Left renal cortex interstitium (tissue), 4 donors: ENCODE measurements around the gene CITED4. TPM values are rescaled to one million over a fixed set of nuclear protein-coding genes. Genes with fewer than 3 reads are reported as not detected.

ENCODE experiments used
- DNase-seq, 4 donors: peaks; one replicate each; pipeline ENCODE4 v3.0.0-alpha.2; 2013; ENCODE audit warnings: low read depth in 4 of 4, low spot score in 2 of 4, missing footprints in 1 of 4
- polyA plus RNA-seq, 4 donors: library from polyadenylated mRNA; unstranded; fragments of 120-200 nt; gene quantifications; one replicate each; pipeline ENCODE4 v1.2.1, GENCODE V29; 2013; ENCODE audit not compliant: insufficient read length in 4 of 4

CITED4 gene
- polyA plus RNA-seq, 4 donors, result 3.4 to 7.7 (median 5.6) TPM

DNA sequence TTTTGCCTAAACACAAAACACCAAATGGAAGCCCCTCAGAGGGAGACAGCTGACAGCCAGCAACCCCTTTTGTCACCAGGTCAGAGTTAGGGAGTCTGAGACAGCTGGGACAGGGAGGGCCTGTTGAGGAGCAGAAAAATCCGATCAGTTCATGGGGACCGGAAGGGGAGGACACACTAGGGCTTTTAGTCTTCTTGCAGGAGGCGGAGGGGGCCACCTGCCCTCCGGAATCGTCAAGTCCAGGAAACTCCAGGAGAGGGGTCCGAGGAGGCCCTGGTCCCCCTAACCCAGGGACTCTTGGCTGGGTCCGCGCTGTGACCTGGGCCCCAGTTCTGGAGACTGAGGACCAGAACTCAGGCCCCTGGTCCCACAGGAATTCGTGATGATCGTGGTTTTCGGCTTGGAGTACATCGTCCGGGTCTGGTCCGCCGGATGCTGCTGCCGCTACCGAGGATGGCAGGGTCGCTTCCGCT, 44.3 kb downstream of the CITED4 start:
- DNase-seq, result no peak

DNA sequence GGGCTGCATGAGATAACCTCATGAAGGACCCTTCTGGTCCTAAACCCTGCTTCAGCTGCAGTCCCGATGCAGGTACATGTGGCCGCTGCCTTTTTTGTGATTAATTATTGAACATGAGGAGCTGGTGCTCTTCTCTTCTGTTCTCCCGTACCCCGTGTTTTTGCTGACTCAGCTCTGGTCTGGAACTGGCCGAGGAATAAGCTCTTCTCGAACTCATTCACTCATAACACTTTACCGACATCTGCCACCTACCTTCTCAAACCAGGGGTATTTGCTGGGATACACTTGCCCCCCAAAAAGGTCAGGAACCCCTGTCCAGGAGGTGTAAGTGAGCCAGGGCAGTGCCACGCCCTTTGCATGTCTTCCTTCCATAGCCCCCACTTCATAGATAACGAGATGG, 46.7 kb downstream of the CITED4 start:
- DNase-seq, result no peak

Other genes with a start within 250 kb of the CITED4 start
- 1 to 10 TPM; 1.4 to 1.8 (median 1.7) TPM for gene RIMS3, start 196.7 kb downstream of the CITED4 start, polyA plus RNA-seq
- 100 to 1,000 TPM in 2 of 4 donors, 10 to 100 TPM in 2; 89.7 to 121 (median 98.4) TPM for gene NFYC, start 170.7 kb downstream of the CITED4 start, polyA plus RNA-seq
- 1 to 10 TPM; 1.2 to 3.1 (median 2.0) TPM for gene KCNQ4, start 78.6 kb downstream of the CITED4 start, polyA plus RNA-seq
- gene CTPS1, start 117.3 kb upstream of the CITED4 start, polyA plus RNA-seq, result 10 to 100 TPM; 24.9 to 29.4 (median 28.3) TPM
- gene SLFNL1, start 159.4 kb upstream of the CITED4 start, polyA plus RNA-seq, result 1 to 10 TPM in 1 of 4 donors, under 1 TPM in 3; 0.24 to 1.2 (median 0.54) TPM